ENCODE measurements around the gene ABCC1.

ABCC1 gene

GRCh38 chr16:16013812-16014211, 64.4 kb downstream of the ABCC1 start:
- in situ Hi-C loops (cut with HindIII; ENCODE audit: low pct_unique_long_range_greater_than_20kb, low sequenced_read_pairs) = no loop called here
- DNase-seq (ENCODE audit: low read depth in 1 of 2, low spot score in 1 of 2) = no peak
- TF ChIP-seq JUND (IDR thresholded peaks at IDR 0.05; ENCODE audit: low read depth) = no peak

GRCh38 chr16:16014329-16015224, 65.2 kb downstream of the ABCC1 start:
- no peak for DNase-seq (ENCODE audit: low read depth in 1 of 2, low spot score in 1 of 2)
- TF ChIP-seq JUND (IDR thresholded peaks at IDR 0.05; ENCODE audit: low read depth) = no peak
- in situ Hi-C loops (cut with HindIII; ENCODE audit: low pct_unique_long_range_greater_than_20kb, low sequenced_read_pairs) = no loop called here

GRCh38 chr16:16015849-16016248, 66.4 kb downstream of the ABCC1 start:
- in situ Hi-C loops (cut with HindIII; ENCODE audit: low pct_unique_long_range_greater_than_20kb, low sequenced_read_pairs) = no loop called here
- DNase-seq (ENCODE audit: low read depth in 1 of 2, low spot score in 1 of 2) = no peak
- no peak for TF ChIP-seq JUND (IDR thresholded peaks at IDR 0.05; ENCODE audit: low read depth)

GRCh38 chr16:16016388-16016964, 67.1 kb downstream of the ABCC1 start:
- no peak for DNase-seq (ENCODE audit: low read depth in 1 of 2, low spot score in 1 of 2)
- in situ Hi-C loops (cut with HindIII; ENCODE audit: low pct_unique_long_range_greater_than_20kb, low sequenced_read_pairs) = no loop called here
- TF ChIP-seq JUND (IDR thresholded peaks at IDR 0.05; ENCODE audit: low read depth) = no peak

- TF ChIP-seq JUND (IDR thresholded peaks at IDR 0.05; ENCODE audit: low read depth) = no peak
- in situ Hi-C loops (cut with HindIII; ENCODE audit: low pct_unique_long_range_greater_than_20kb, low sequenced_read_pairs) = no loop called here
- DNase-seq (ENCODE audit: low read depth in 1 of 2, low spot score in 1 of 2) = no peak
Measured at GRCh38 chr16:16017812-16018211, 68.4 kb downstream of the ABCC1 start.

- in situ Hi-C loops (cut with HindIII; ENCODE audit: low pct_unique_long_range_greater_than_20kb, low sequenced_read_pairs) = no loop called here
- no peak for TF ChIP-seq JUND (IDR thresholded peaks at IDR 0.05; ENCODE audit: low read depth)
- no peak for DNase-seq (ENCODE audit: low read depth in 1 of 2, low spot score in 1 of 2)
Measured at GRCh38 chr16:16018705-16019104, 69.3 kb downstream of the ABCC1 start.

GRCh38 chr16:16019488-16019887, 70.1 kb downstream of the ABCC1 start:
- DNase-seq (ENCODE audit: low read depth in 1 of 2, low spot score in 1 of 2) = no peak

GRCh38 chr16:16020291-16020690, 70.9 kb downstream of the ABCC1 start:
- no peak for DNase-seq (ENCODE audit: low read depth in 1 of 2, low spot score in 1 of 2)
- no peak for TF ChIP-seq JUND (IDR thresholded peaks at IDR 0.05; ENCODE audit: low read depth)
- in situ Hi-C loops (cut with HindIII; ENCODE audit: low pct_unique_long_range_greater_than_20kb, low sequenced_read_pairs) = no loop called here

More at GRCh38 chr16:16019488-16019887, 70.1 kb downstream of the ABCC1 start:
- no peak for TF ChIP-seq JUND (IDR thresholded peaks at IDR 0.05; ENCODE audit: low read depth)
- in situ Hi-C loops (cut with HindIII; ENCODE audit: low pct_unique_long_range_greater_than_20kb, low sequenced_read_pairs) = no loop called here

- in situ Hi-C loops (cut with HindIII; ENCODE audit: low pct_unique_long_range_greater_than_20kb, low sequenced_read_pairs) = no loop called here
- TF ChIP-seq JUND (IDR thresholded peaks at IDR 0.05; ENCODE audit: low read depth) = no peak
- no peak for DNase-seq (ENCODE audit: low read depth in 1 of 2, low spot score in 1 of 2)
Measured at GRCh38 chr16:16021020-16021419, 71.6 kb downstream of the ABCC1 start.

GRCh38 chr16:16021646-16021987, 72.2 kb downstream of the ABCC1 start:
- DNase-seq (ENCODE audit: low read depth in 1 of 2, low spot score in 1 of 2) = no peak
- in situ Hi-C loops (cut with HindIII; ENCODE audit: low pct_unique_long_range_greater_than_20kb, low sequenced_read_pairs) = no loop called here
- TF ChIP-seq JUND (IDR thresholded peaks at IDR 0.05; ENCODE audit: low read depth) = no peak

- no peak for TF ChIP-seq JUND (IDR thresholded peaks at IDR 0.05; ENCODE audit: low read depth)
- in situ Hi-C loops (cut with HindIII; ENCODE audit: low pct_unique_long_range_greater_than_20kb, low sequenced_read_pairs) = no loop called here
- DNase-seq (ENCODE audit: low read depth in 1 of 2, low spot score in 1 of 2) = peak; percentile 62 to 82
Measured at GRCh38 chr16:16021988-16022682, 72.7 kb downstream of the ABCC1 start.

- in situ Hi-C loops (cut with HindIII; ENCODE audit: low pct_unique_long_range_greater_than_20kb, low sequenced_read_pairs) = no loop called here
- DNase-seq (ENCODE audit: low read depth in 1 of 2, low spot score in 1 of 2) = no peak
- no peak for TF ChIP-seq JUND (IDR thresholded peaks at IDR 0.05; ENCODE audit: low read depth)
Measured at GRCh38 chr16:16022683-16023064, 73.3 kb downstream of the ABCC1 start.

Measured in T47D (cell line).